Measurements from ENCODE around the gene LRRC3.
A peak's percentile ranks its signal among the peaks of the same experiment; 100 is the strongest.

Gene LRRC3

GRCh38 chr21:44454747-44455523 is at the start of gene LRRC3:
Gene LRRC3 (plus strand): TSS chr21:44455510. CDS start chr21:44456645, 1,135 bp downstream.
- peak; percentile 66 for DNase-seq (ENCODE audit: low read depth, low spot score)
- peak within 1 kb of the TSS; percentile 42 for H3K4me3 ChIP-seq (ENCODE audit: low read depth, low read length)
- TF ChIP-seq CTCF (IDR thresholded peaks at IDR 0.05; ENCODE audit: low read depth, low read length) = no peak
- in situ Hi-C loops (cut with HindIII; ENCODE audit: low sequenced_read_pairs) = no loop called here

GRCh38 chr21:44405948-44406872 is 49.1 kb upstream of the LRRC3 start:
- in situ Hi-C loops (cut with HindIII; ENCODE audit: low sequenced_read_pairs) = no loop called here
- DNase-seq (ENCODE audit: low read depth, low spot score) = no peak
- H3K4me3 ChIP-seq (ENCODE audit: low read depth, low read length) = no peak overlapping the region
- TF ChIP-seq CTCF (IDR thresholded peaks at IDR 0.05; ENCODE audit: low read depth, low read length) = no peak

- TF ChIP-seq CTCF (IDR thresholded peaks at IDR 0.05; ENCODE audit: low read depth, low read length) = no peak
- DNase-seq (ENCODE audit: low read depth, low spot score) = no peak
- no peak overlapping the region for H3K4me3 ChIP-seq (ENCODE audit: low read depth, low read length)
- in situ Hi-C loops (cut with HindIII; ENCODE audit: low sequenced_read_pairs) = no loop called here
Measured at GRCh38 chr21:44406953-44407352, 48.4 kb upstream of the LRRC3 start.

GRCh38 chr21:44407493-44407892 is 47.8 kb upstream of the LRRC3 start:
- DNase-seq (ENCODE audit: low read depth, low spot score) = no peak
- no peak overlapping the region for H3K4me3 ChIP-seq (ENCODE audit: low read depth, low read length)
- in situ Hi-C loops (cut with HindIII; ENCODE audit: low sequenced_read_pairs) = no loop called here

GRCh38 chr21:44408226-44408625 is 47.1 kb upstream of the LRRC3 start:
- TF ChIP-seq CTCF (IDR thresholded peaks at IDR 0.05; ENCODE audit: low read depth, low read length) = no peak
- in situ Hi-C loops (cut with HindIII; ENCODE audit: low sequenced_read_pairs) = no loop called here
- no peak for DNase-seq (ENCODE audit: low read depth, low spot score)
- no peak overlapping the region for H3K4me3 ChIP-seq (ENCODE audit: low read depth, low read length)

More at GRCh38 chr21:44407493-44407892, 47.8 kb upstream of the LRRC3 start:
- TF ChIP-seq CTCF (IDR thresholded peaks at IDR 0.05; ENCODE audit: low read depth, low read length) = no peak

- DNase-seq (ENCODE audit: low read depth, low spot score) = no peak
- in situ Hi-C loops (cut with HindIII; ENCODE audit: low sequenced_read_pairs) = no loop called here
- no peak overlapping the region for H3K4me3 ChIP-seq (ENCODE audit: low read depth, low read length)
- no peak for TF ChIP-seq CTCF (IDR thresholded peaks at IDR 0.05; ENCODE audit: low read depth, low read length)
Measured at GRCh38 chr21:44413566-44414290, 41.6 kb upstream of the LRRC3 start.
